Effector memory CD4-positive, alpha-beta T cell (primary cell): ENCODE measurements around the gene EGF.
"Not testable (repeated sequence)": the region's sequence is repeated elsewhere in the genome, so short reads cannot be mapped to it uniquely, and the experiment has no call there.

ENCODE experiments used
- DNase-seq, 3 donors: peaks; one replicate each; pipeline ENCODE4 v3.0.0-alpha.2; 2020
- H3K27ac ChIP-seq: 2 replicates; pipeline ENCODE4 v1.7.0; 2013; ENCODE audit warnings: mild to moderate bottlenecking, low read length, moderate library complexity; ENCODE audit not compliant: insufficient read depth, poor library complexity, severe bottlenecking
- H3K27me3 ChIP-seq: replicated peaks from 2 replicates; pipeline ENCODE4 v1.7.0; 2013; ENCODE audit warnings: mild to moderate bottlenecking, low read length; ENCODE audit not compliant: insufficient read depth, control insufficient read depth, poor library complexity, severe bottlenecking
- H3K36me3 ChIP-seq: 2 replicates; pipeline ENCODE4 v1.7.0; 2013; ENCODE audit warnings: mild to moderate bottlenecking, low read length, moderate library complexity; ENCODE audit not compliant: control insufficient read depth, insufficient read depth
- H3K4me1 ChIP-seq: 2 replicates; pipeline ENCODE4 v1.7.0; 2013; ENCODE audit warnings: low read length, mild to moderate bottlenecking; ENCODE audit not compliant: control insufficient read depth, insufficient read depth, poor library complexity, severe bottlenecking
- H3K4me3 ChIP-seq: 2 replicates; pipeline ENCODE4 v1.7.0; 2013; ENCODE audit warnings: low read length, low read depth, mild to moderate bottlenecking; ENCODE audit not compliant: insufficient read depth, poor library complexity, severe bottlenecking
- H3K9me3 ChIP-seq: 2 replicates; pipeline ENCODE4 v1.7.0; 2013; ENCODE audit warnings: mild to moderate bottlenecking, low read length, moderate library complexity; ENCODE audit not compliant: control insufficient read depth

EGF gene

GRCh38 chr4:109937352-109937751 is 24.7 kb downstream of the EGF start:
- not testable (repeated sequence) for H3K27me3 ChIP-seq, H3K36me3 ChIP-seq, DNase-seq, H3K4me1 ChIP-seq, H3K4me3 ChIP-seq, H3K27ac ChIP-seq, H3K9me3 ChIP-seq

- Histone ChIP-seq H3K9me3 (no peaks in the 10 kb centered on the region), H3K4me1 (no peaks in the 10 kb centered on the region), H3K27ac (no peak overlapping the region), H3K4me3 (no peak overlapping the region), H3K27me3 (no peaks in the 10 kb centered on the region), H3K36me3 (no peaks in the 10 kb centered on the region)
- DNase-seq = no peak
These were observed 26.5 kb downstream of the EGF start for GRCh38 chr4:109939190-109939589.

GRCh38 chr4:109942292-109942926 is 29.7 kb downstream of the EGF start:
- Histone ChIP-seq H3K9me3 (no peaks in the 10 kb centered on the region), H3K36me3 (no peaks in the 10 kb centered on the region), H3K4me1 (no peaks in the 10 kb centered on the region), H3K27me3 (no peaks in the 10 kb centered on the region), H3K27ac (no peak overlapping the region), H3K4me3 (no peak overlapping the region)
- no peak for DNase-seq

- Histone ChIP-seq H3K27ac (no peak overlapping the region), H3K4me1 (no peaks in the 10 kb centered on the region), H3K9me3 (no peaks in the 10 kb centered on the region), H3K27me3 (no peaks in the 10 kb centered on the region), H3K36me3 (no peaks in the 10 kb centered on the region), H3K4me3 (no peak overlapping the region)
- DNase-seq = no peak
These were observed 31.1 kb downstream of the EGF start for GRCh38 chr4:109943745-109944144.

- DNase-seq = no peak
- no peaks in the 10 kb centered on the region for H3K4me1 ChIP-seq
- H3K9me3 ChIP-seq = no peaks in the 10 kb centered on the region
- no peak overlapping the region for H3K4me3 ChIP-seq
- H3K27ac ChIP-seq = no peak overlapping the region
- no peaks in the 10 kb centered on the region for H3K36me3 ChIP-seq
- no peaks in the 10 kb centered on the region for H3K27me3 ChIP-seq
These were observed 31.9 kb downstream of the EGF start for GRCh38 chr4:109944591-109944990.

- Histone ChIP-seq H3K9me3 (no peaks in the 10 kb centered on the region), H3K27me3 (no peaks in the 10 kb centered on the region), H3K36me3 (no peaks in the 10 kb centered on the region), H3K4me1 (no peaks in the 10 kb centered on the region), H3K4me3 (no peak overlapping the region), H3K27ac (no peak overlapping the region)
- DNase-seq = no peak
These were observed 32.4 kb downstream of the EGF start for GRCh38 chr4:109945056-109945455.

- Histone ChIP-seq H3K4me3 (no peak overlapping the region), H3K9me3 (no peaks in the 10 kb centered on the region), H3K4me1 (no peaks in the 10 kb centered on the region), H3K36me3 (no peaks in the 10 kb centered on the region), H3K27me3 (no peaks in the 10 kb centered on the region), H3K27ac (no peak overlapping the region)
- DNase-seq = no peak
These were observed 33.4 kb downstream of the EGF start for GRCh38 chr4:109946120-109946519.

- no peak for DNase-seq
- Histone ChIP-seq H3K4me3 (no peak overlapping the region), H3K36me3 (no peaks in the 10 kb centered on the region), H3K27ac (no peak overlapping the region), H3K9me3 (no peaks in the 10 kb centered on the region), H3K4me1 (no peaks in the 10 kb centered on the region), H3K27me3 (no peaks in the 10 kb centered on the region)
These were observed 34.8 kb downstream of the EGF start for GRCh38 chr4:109947457-109947856.

GRCh38 chr4:109947918-109948317 is 35.2 kb downstream of the EGF start:
- Histone ChIP-seq H3K9me3 (no peaks in the 10 kb centered on the region), H3K27ac (no peak overlapping the region), H3K27me3 (no peaks in the 10 kb centered on the region), H3K4me1 (no peaks in the 10 kb centered on the region), H3K36me3 (no peaks in the 10 kb centered on the region), H3K4me3 (no peak overlapping the region)
- no peak for DNase-seq

GRCh38 chr4:109949099-109949718 is 36.5 kb downstream of the EGF start:
- H3K4me1 ChIP-seq, H3K9me3 ChIP-seq, H3K27ac ChIP-seq, H3K27me3 ChIP-seq, H3K4me3 ChIP-seq, H3K36me3 ChIP-seq, DNase-seq: not testable (repeated sequence)
